Endothelial cell of umbilical vein (primary cell): Measurements from ENCODE around the gene EXOC6B. TPM values are rescaled to one million over a fixed set of nuclear protein-coding genes. Genes with fewer than 3 reads are reported as not detected.

Experiments used
- BruUV-seq: library from RNA; stranded (reverse); fragments of 400-500 nt; replicated peaks from 2 replicates; lab custom pipeline; 2021; lab: Mats Ljungman, UMichigan
- CTCF ChIA-PET: fragments of 300-600, 350-600 bp; sonication (Branson Sonifier 250); formaldehyde crosslinking; loops from one replicate; lab custom pipeline; 2021; ENCODE audit warnings: antibody characterized with exemption, inconsistent platforms; lab: Charles Lee
- POLR2A ChIA-PET: fragments of 300-600, 350-600 bp; sonication (Branson Sonifier 250); formaldehyde crosslinking; loops from one replicate; lab custom pipeline; 2021; ENCODE audit warnings: antibody characterized with exemption, inconsistent platforms; lab: Charles Lee
- DNase-seq: peaks from one replicate; pipeline ENCODE4 v3.0.0-alpha.2; 2011; ENCODE audit warnings: low read depth, low spot score
- FAIRE-seq: peaks from 2 replicates; lab custom pipeline; 2011; peaks lifted over from hg19 to GRCh38; lab: Jason Lieb, UNC
- H2AFZ ChIP-seq: 2 replicates; pipeline ENCODE4 v1.6.0; 2012; ENCODE audit warnings: low read depth, low read length, control low read depth, inconsistent platforms
- H3K27ac ChIP-seq: 2 replicates; pipeline ENCODE4 v1.5.1; 2011; ENCODE audit warnings: low read depth, mild to moderate bottlenecking, control low read depth, low read length, moderate library complexity; ENCODE audit not compliant: insufficient read depth
- H3K27me3 ChIP-seq, 2 experiments: 2 replicates each; pipeline versions ENCODE4 v1.6.0 to v1.6.1; 2011; ENCODE audit warnings: low read length in 2 of 2, mixed read lengths in 1 of 2; ENCODE audit not compliant: control insufficient read depth in 2 of 2, insufficient read depth in 2 of 2
- H3K36me3 ChIP-seq, 2 experiments: 2 replicates in 1 of 2; 3 replicates in 1 of 2; pipeline ENCODE4 v1.5.1; 2011; ENCODE audit warnings: low read length in 2 of 2, mild to moderate bottlenecking in 1 of 2, moderate library complexity in 1 of 2; ENCODE audit not compliant: control insufficient read depth in 2 of 2, insufficient read depth in 2 of 2; ENCODE audit errors: extremely low read depth in 1 of 2
- H3K4me1 ChIP-seq: 3 replicates; pipeline ENCODE4 v1.5.1; 2011; ENCODE audit warnings: mild to moderate bottlenecking, low read length; ENCODE audit not compliant: control insufficient read depth, insufficient read depth; ENCODE audit errors: extremely low read depth
- H3K4me2 ChIP-seq: 2 replicates; pipeline ENCODE4 v1.6.1; 2011; ENCODE audit warnings: low read length, control low read depth, mixed read lengths; ENCODE audit not compliant: insufficient read depth
- H3K4me3 ChIP-seq, 3 experiments: fragments of 200-600 bp in 1 of 3; sonication (generic), shearing (Covaris generic) in 1 of 3; replicated peaks in 1 of 3; 2 replicates each; pipeline ENCODE4 v1.5.1; 2011 to 2016; ENCODE audit warnings: control low read depth in 3 of 3, low read length in 3 of 3, mild to moderate bottlenecking in 2 of 3, inconsistent platforms in 1 of 3, low read depth in 1 of 3, moderate library complexity in 1 of 3; ENCODE audit not compliant: insufficient read depth in 1 of 3
- H3K79me2 ChIP-seq: 2 replicates; pipeline ENCODE4 v1.6.0; 2012; ENCODE audit warnings: low read length, inconsistent platforms; ENCODE audit not compliant: control insufficient read depth, insufficient read depth
- H3K9ac ChIP-seq: replicated peaks from 2 replicates; pipeline ENCODE3; 2011; ENCODE audit warnings: low read length, control low read depth; ENCODE audit not compliant: insufficient read depth; ENCODE audit errors: extremely low read depth
- H3K9me1 ChIP-seq: replicated peaks from 3 replicates; pipeline ENCODE4 v1.6.0; 2011; ENCODE audit warnings: mild to moderate bottlenecking, low read length; ENCODE audit not compliant: control insufficient read depth, insufficient read depth; ENCODE audit errors: extremely low read depth
- H3K9me3 ChIP-seq: replicated peaks from 2 replicates; pipeline ENCODE4 v1.5.1; 2012; ENCODE audit warnings: low read length, inconsistent platforms; ENCODE audit not compliant: control insufficient read depth, insufficient read depth
- H4K20me1 ChIP-seq: replicated peaks from 2 replicates; pipeline ENCODE3; 2011; ENCODE audit warnings: mild to moderate bottlenecking, low read length; ENCODE audit not compliant: control insufficient read depth, insufficient read depth; ENCODE audit errors: extremely low read depth
- EZH2 ChIP-seq: IDR thresholded peaks from 2 replicates; pipeline ENCODE4 v1.6.1; 2012; ENCODE audit warnings: borderline replicate concordance, low read depth, mild to moderate bottlenecking, moderate library complexity, low read length, inconsistent platforms; ENCODE audit not compliant: severe bottlenecking
- FOS ChIP-seq: IDR thresholded peaks from 2 replicates; pipeline ENCODE4 v1.6.1; 2011; ENCODE audit warnings: mild to moderate bottlenecking, low read length, moderate library complexity, borderline replicate concordance; ENCODE audit not compliant: insufficient read depth
- GATA2 ChIP-seq: IDR thresholded peaks from 2 replicates; pipeline ENCODE4 v1.7.0; 2011; ENCODE audit warnings: low read depth, mild to moderate bottlenecking, moderate library complexity, mixed read lengths, low read length; ENCODE audit not compliant: insufficient read length, insufficient read depth
- JUN ChIP-seq: IDR thresholded peaks from 2 replicates; pipeline ENCODE4 v1.6.1; 2011; ENCODE audit warnings: borderline replicate concordance, low read depth; ENCODE audit not compliant: insufficient read length, insufficient read depth
- MYC ChIP-seq: IDR thresholded peaks from one replicate; pipeline ENCODE4 v1.6.1; 2011; ENCODE audit warnings: mild to moderate bottlenecking, low read depth, low read length
- POLR2A ChIP-seq: IDR thresholded peaks from 2 replicates; pipeline ENCODE4 v1.6.1; 2012; ENCODE audit warnings: low read depth, mild to moderate bottlenecking, control low read depth, low read length
- POLR2AphosphoS5 ChIP-seq: IDR thresholded peaks from 2 replicates; pipeline ENCODE4 v1.6.1; 2012; ENCODE audit warnings: low read depth, mild to moderate bottlenecking, control low read depth, low read length, moderate library complexity; ENCODE audit not compliant: insufficient read depth
- dilution Hi-C: fragments of 300-500 bp; cut with MboI; formaldehyde crosslinking; loops from one replicate; pipeline ENCODE4 v1.15.0; 2019; ENCODE audit warnings: low sequenced_read_pairs; ENCODE audit not compliant: extremely low pct_ligation_motif_present
- intact Hi-C: fragments of 100-400 bp; cut with micrococcal nuclease; formaldehyde crosslinking; loops from one replicate; pipeline ENCODE4 v1.10.0; 2022
- polyA plus RNA-seq, 4 experiments: library from polyadenylated mRNA; depleted of rRNA in 3 of 4; stranded (reverse) in 3 of 4; unstranded in 1 of 4; fragments of >200 nt; gene quantifications; 2 replicates each; pipeline versions ENCODE4 v1.2.1 to v1.2.3, GENCODE V29; 2011 to 2012; ENCODE audit warnings: missing spikeins in 1 of 4
- total RNA-seq: library from RNA; stranded (reverse); gene quantifications from 2 replicates; pipeline ENCODE4 v1.2.3, GENCODE V29; 2021
- TF ChIP-seq, protein P1 (sequence below), 2 donors: IDR thresholded peaks; 1 replicate in 1 of 2; 2 replicates in 1 of 2; pipeline ENCODE4 v1.5.1; 2011; ENCODE audit warnings: low read length in 2 of 2, mild to moderate bottlenecking in 2 of 2, moderate library complexity in 2 of 2, control low read depth in 1 of 2, inconsistent platforms in 1 of 2, low read depth in 1 of 2; ENCODE audit not compliant: insufficient read depth in 1 of 2; ENCODE audit errors: extremely low read depth in 1 of 2
- TF ChIP-seq, protein P2 (sequence below): IDR thresholded peaks from 2 replicates; pipeline ENCODE4 v1.6.1; 2011; ENCODE audit not compliant: insufficient read depth, insufficient read length

The EXOC6B gene
- total and polyA plus RNA-seq, 2 donors (not counting 3 experiments of a cell fraction or from before 2014, with no cell fraction given): 10.8 to 34.8 TPM

DNA sequence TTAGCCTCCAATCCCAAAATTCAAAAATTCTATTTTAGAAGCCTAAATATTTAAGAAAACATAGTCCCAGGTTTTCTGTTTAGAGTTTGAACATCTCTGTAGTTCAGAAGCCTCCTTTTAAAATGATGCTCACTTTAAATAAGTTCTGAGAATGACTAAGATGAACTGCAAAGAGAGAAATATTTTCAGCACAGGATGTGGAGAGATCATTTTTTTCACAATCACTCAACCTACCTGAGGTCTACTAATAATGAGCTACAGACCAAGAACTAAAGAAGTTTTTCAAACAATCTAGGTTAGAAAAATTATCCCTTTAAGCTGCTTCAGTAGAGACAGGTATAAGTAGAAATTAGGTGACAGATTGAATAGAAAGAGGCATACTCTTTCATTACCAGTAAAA is 493.1 kb downstream of the EXOC6B start:
- intact Hi-C loops (no loop called here), dilution Hi-C loops (no loop called here)
- Histone ChIP-seq H3K4me1 (no peaks in the 10 kb centered on the region), H3K9ac (no peak overlapping the region), H3K4me2 (no peak overlapping the region), H4K20me1 (no peaks in the 10 kb centered on the region), H3K79me2 (no peaks in the 10 kb centered on the region), H3K36me3 (no peaks in the 10 kb centered on the region), H3K27ac (no peak overlapping the region), H3K27me3 (no peaks in the 10 kb centered on the region), H3K9me1 (no peaks in the 10 kb centered on the region), H3K9me3 (no peaks in the 10 kb centered on the region), H2AFZ (no peak overlapping the region), H3K4me3 (no peak overlapping the region)
- no peak for TF ChIP-seq FOS
- TF ChIP-seq, protein P1, sequence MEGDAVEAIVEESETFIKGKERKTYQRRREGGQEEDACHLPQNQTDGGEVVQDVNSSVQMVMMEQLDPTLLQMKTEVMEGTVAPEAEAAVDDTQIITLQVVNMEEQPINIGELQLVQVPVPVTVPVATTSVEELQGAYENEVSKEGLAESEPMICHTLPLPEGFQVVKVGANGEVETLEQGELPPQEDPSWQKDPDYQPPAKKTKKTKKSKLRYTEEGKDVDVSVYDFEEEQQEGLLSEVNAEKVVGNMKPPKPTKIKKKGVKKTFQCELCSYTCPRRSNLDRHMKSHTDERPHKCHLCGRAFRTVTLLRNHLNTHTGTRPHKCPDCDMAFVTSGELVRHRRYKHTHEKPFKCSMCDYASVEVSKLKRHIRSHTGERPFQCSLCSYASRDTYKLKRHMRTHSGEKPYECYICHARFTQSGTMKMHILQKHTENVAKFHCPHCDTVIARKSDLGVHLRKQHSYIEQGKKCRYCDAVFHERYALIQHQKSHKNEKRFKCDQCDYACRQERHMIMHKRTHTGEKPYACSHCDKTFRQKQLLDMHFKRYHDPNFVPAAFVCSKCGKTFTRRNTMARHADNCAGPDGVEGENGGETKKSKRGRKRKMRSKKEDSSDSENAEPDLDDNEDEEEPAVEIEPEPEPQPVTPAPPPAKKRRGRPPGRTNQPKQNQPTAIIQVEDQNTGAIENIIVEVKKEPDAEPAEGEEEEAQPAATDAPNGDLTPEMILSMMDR (IDR thresholded peaks at IDR 0.05; ENCODE audit: extremely low read depth in 1 of 2, insufficient read depth in 1 of 2, low read depth in 1 of 2, low read length in 2 of 2): no peak
- TF ChIP-seq GATA2: no peak
- TF ChIP-seq POLR2AphosphoS5: no peak
- TF ChIP-seq, protein P2, sequence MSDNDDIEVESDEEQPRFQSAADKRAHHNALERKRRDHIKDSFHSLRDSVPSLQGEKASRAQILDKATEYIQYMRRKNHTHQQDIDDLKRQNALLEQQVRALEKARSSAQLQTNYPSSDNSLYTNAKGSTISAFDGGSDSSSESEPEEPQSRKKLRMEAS: no peak
- TF ChIP-seq MYC: no peak
- TF ChIP-seq JUN: no peak
- TF ChIP-seq EZH2: no peak
- no peak for TF ChIP-seq POLR2A
- CTCF ChIA-PET: interaction anchor here (1.1 kb wide), 1 partner anchor 409 kb away, joined by 4 read pairs; no protein-coding TSS in a partner anchor
- FAIRE-seq (no peak), DNase-seq (no peak)
- BruUV-seq: no TSS peak
- POLR2A ChIA-PET: no interaction called here
